GM18499 (cell line): ENCODE results near the gene BATF2.
"Not testable (repeated sequence)": the region's sequence is repeated elsewhere in the genome, so short reads cannot be mapped to it uniquely, and the experiment has no call there.

ENCODE experiments used
- ATAC-seq: cut with Tn5 transposase; IDR thresholded peaks from one replicate; pipeline ENCODE4 v1.9.1; 2021; ENCODE audit warnings: moderate number of reproducible peaks; ENCODE audit not compliant: insufficient read depth, unreplicated experiment

Gene BATF2

DNA sequence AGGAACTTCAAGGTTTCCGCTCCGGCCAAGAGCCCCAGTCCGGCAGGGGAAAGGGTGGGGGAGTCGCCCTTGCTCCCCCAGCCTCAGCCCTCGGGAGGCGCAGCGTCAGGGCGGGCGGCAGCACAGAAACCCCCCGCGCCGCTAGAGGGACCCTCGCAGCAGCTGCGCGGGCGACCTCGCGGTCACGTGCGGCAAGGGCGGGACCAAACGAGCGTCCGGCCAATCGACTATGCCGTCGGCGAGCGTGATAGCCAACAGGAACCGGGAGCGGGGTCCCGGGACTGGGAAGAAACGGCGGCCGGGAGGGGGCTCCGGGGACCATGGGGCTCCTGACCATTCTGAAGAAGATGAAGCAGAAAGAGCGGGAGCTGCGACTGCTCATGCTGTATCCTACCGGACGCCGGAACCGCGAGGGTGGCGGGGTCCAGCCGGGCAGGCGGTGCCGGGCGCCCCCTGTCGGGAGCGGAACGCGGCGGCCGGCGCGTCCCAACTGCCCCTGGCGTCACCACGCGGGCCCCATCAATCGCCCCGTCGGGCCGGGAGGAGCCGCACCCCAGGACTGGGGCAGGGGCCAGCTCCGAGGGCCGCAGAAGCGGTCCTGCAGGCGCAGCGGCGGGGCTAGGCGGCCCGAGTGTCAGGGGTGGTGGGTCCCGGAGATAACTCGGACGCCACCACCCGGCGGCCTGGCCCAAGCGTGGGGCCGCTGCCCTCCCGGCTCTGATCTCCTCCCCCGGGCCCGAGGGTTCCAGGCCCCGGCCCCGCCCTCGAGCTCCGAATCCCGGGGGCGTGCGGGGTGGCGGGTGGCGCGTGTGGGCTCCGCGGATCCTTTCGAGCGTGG, 17.3 kb upstream of the BATF2 start, which contains the start of gene ARL2:
Gene ARL2 (plus strand): TSS at position 273 of the 838 bp plus-strand sequence. CDS start 48 bp downstream, at position 321.
- peak; percentile 39 for ATAC-seq

DNA sequence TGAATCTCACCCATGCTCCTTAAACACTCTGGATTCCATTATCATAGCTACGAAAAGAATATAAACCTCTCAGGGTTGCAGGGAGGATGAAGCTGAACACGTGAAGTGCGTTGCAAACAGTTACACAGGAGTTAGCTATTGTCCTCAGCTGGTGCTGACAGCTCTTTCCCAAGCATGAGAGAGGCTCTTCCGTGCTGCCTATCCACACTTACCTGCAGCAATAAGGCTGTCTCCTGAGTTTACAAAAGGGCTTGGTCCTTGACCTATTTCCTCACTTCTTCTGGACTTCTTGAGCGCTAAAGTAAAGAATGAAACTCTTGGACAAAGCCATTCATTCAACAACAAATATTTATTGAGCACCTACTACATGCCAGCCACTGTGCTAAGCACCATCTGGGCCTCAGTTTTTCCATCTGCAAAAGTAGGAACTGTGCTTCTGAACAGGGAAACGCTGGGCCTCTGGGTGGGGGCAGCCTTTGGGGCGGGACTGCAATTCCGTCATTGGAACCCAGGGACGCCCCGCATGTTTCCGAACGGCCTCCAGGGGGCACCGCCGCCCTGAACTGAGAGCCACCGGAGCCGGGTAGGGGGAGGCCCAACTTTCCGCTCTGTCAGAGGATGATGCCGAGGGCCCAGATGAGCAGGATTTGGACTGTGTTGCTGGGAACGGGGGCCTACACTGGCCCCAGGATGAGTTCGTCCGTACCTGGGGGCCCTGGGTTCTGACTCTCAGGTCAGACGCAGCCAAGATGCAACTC, 16.5 kb upstream of the BATF2 start:
- peak; percentile 28 for ATAC-seq

DNA sequence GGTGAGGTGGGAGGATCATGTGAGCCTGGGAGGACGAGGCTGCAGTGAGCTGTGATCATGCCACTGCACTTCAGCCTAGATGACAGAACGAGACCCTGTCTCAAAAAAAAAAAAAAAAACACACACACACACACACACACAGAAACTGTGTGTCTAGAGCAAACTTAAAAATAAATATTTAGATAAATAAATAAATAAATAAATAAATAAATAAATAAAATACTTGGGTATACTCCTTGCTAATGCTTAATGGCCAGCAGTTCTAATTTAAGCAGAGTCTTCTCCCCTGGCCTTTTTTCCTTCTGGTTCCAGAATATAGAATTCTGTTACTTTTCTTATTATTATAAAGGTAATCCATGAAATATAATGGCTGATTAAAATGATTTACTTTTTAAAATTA, 12.1 kb upstream of the BATF2 start:
- no peak for ATAC-seq

DNA sequence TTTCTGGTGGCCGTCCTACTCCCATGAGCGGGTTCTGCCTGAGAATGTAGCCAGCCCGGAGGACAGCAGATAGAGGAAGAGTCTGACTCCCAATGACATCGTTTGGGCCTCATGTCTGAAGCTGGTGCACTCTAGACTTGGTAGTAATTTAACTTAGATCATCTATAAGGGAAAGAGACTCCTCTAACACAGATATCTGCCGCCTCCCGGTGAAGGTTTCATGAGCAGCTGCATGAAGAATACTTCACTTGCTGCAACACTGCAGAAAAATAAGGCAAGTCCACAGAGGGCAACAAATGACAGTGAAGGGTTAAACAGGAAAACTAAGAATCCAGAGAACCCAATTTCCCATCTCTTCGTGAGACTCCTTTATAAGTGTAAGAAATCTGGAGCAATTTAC, 11.2 kb upstream of the BATF2 start:
- no peak for ATAC-seq

DNA sequence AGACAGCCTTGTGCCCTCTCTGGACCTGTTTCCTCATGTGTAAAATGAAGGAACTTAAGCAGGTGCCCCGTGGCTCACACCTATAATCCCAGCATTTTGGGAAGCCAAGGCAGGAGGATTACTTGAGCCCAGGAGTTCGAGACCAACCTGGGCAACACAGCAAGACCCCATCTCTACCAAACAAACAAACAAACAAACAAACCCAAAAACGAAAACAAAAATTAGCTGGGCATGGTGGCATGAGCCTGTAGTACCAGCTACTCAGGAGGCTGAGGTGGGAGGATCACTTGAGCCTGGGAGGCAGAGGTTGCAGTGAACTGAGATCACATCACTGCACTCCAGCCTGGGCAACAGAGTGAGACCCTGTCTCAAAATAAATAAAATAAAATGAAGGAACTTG, 7.2 kb upstream of the BATF2 start:
- not testable (repeated sequence) for ATAC-seq

DNA sequence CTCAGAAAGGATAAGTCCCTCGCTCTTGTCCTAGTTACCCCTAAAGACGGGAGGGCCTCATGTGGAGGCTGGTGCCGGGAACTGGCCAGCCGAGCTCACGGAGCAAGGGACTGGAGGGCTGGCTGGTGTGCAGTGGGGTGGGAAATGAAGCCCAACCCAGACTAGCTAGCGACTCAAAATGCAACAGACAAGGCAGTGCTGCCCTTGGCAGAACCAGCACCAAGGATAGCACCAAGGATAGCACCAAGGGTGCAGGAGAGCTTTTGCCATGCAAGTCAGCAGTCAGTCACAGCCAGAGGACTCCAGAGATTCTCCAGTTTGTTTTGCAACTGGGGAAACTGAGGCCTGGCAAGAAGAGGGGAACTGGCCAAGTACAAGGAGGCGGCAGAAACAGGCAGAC, 6.5 kb upstream of the BATF2 start:
- no peak for ATAC-seq

DNA sequence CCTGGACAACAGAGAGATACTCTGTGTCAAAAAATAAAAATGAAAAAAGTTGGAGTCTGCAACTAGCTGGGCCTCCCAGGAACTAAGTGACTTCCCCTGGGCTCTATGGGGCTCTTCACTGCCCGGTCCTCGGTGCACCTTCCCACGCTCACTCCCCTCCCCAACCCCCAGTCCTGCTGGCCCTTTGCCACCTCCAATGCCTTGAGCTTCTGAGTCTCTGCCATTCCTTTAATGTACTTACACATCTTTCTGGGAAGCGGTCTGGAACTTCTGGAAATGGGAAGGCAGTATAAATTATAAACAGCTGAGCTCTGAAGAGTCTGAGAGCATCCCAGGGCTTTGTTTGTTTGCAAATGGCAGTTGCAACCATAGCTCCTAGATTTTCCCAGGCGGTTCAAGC, 5.9 kb upstream of the BATF2 start:
- no peak for ATAC-seq

DNA sequence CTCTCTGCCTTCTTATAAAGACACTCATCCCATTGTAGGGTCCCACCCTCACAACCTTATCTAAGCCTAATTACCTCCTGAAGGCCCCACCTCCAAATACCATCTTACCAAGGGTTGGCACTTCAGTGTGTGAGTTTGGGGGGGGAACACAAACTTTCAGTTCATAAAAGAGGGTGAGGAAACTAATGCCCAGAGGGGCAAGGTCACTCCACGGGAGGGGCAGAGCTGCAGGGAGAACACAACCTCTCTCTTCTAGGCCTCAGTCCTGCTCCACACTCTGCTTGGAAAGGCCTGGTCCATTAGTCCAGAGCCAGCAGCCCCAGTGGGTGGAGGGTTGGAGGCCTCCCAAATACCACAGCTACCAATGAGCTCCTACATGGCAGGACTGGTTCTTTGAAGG, 2.7 kb upstream of the BATF2 start:
- no peak for ATAC-seq

DNA sequence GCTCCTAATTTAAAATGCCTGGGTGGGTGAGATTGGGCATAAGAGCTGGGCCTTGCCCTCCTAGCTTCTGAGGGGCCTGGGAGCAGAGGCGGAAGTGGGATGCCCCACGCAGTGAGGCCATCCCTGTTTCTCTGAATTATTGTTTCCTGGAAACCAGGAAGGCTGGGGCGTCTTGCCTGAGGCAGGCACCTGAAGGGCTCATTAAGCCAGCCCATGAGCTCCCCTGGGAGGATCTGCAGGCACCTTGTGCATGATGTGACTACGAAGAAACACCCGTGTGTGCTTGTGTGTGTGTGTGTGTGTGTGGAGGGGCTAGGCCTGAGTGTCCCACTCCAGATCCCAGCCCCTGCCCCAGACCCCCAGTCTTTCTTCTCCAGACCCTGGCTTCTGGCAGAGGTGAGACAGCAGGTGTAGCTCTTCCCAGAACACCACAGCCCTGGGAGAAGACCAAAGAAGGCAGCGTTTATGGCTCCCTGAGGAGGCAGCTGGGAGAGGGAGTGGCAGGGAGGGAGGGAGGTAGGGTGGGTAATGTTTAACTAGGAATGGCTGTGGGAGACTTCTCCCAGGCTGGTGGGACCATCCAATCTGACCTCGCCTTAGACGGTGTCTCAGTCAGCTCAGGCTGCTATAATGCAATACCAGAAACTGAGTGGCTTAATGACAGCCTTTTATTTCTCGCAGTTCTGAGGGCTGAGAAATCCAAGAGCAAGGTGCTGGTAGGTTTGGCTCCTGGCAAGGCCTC, 2.1 kb upstream of the BATF2 start:
- ATAC-seq: no peak

DNA sequence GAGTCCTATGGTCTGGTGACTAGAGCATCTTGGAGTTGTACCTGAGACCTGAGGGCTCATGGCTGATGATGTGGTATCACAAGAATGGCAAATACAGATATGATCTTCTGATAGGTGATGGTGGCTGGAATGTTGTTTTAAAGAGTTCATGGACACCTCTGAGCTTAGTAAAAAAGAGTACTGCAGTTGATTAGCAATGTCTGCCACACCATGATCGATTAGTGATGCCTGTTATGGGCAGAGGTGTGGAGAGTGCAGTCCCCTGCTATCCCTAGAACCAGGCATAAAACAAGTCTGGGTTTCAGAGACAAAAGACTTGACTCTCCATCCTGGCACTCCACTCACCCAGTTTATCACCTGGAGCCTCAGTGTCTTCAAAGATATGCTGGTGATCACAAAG, 1.4 kb upstream of the BATF2 start:
- ATAC-seq: no peak

DNA sequence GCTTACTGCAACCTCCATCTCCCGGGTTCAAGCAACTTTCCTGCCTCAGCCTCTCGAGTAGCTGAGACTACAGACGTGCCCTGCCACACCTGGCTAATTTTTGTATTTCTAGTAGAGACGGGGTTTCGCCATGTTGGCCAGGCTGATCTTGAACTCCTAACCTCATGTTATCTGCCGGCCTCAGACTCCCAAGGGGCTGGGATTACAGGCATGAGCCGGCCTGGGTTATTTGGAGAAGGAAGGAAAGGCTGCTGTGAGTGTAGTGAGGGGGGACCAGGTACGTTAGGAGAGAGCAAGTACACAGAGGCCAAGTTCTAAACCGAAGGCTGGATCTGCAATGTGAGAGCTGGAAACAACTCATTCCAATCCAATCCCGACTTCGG, 453 bp downstream of the BATF2 start:
- no peak for ATAC-seq

DNA sequence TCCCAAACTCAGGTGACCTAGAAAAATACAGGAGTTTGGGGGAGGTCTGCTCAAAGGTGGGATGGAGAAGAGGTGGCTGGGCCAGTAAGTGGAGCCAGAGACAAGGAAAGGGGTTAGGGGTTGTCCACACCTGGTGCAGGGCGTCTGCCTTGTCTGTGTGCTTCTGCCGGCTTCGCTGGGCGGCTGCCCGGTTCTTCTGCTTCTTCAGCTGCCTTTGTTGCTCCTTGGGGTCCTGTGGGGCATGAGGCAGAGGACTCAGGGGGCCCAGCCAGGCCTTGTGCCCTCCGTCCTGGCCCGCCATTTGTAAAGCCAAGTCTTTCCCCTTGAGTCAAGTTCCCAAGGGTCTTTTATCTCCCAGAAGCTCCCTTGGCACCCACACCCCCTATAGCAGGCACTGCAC, 2.5 kb downstream of the BATF2 start:
- no peak for ATAC-seq

DNA sequence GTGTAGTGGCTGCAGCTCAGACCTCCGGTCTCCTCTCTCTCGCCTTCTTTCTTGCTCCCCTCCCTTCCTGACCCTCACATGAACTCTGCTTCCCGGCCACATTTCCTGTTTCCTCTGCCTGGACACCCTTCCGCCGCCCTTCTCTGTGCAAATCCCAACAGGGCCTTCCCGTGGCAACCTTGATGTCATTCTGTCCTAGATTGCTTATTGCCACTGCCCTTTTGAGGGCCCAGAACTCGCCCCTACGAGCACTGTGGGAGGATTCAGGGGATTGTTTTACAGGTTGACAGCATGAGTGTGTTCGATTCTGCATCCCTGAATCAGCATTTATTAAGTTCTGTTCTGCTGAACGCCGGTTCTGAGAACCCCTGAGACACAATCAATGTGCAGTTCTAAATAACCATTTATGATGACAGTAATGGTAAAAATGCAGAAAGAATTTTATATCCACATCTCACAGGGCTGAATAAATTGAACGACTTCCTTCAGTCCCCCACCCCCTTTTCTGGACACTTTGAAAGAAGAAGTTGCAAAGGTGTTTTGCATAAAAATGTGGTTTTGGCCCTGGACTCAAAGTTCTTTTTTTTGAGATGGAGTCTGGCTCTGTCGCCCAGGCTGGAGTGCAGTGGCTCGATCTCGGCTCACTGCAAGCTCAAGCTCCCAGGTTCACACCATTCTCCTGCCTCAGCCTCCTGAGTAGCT, 6.4 kb downstream of the BATF2 start:
- no peak for ATAC-seq

DNA sequence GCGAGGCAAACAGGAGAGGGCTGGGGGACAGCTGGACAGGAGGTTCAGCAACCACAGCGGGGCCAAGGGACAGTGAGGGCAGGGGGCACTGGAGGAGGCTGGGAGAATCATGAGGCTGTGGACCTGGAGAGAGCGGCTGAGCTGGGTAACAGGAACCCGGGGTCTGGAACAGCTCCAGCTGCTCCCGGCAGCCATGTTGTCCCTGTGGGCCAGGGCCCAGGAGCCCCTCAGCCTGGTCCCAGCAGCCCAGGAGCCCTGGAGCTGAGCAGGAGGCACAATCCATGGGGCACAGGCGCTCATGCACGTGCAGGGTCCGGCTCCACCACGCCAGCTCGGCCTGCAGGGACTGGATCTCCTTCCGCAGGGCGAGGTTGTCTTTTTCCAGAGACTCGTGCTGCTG, 7.4 kb downstream of the BATF2 start:
- ATAC-seq: no peak

DNA sequence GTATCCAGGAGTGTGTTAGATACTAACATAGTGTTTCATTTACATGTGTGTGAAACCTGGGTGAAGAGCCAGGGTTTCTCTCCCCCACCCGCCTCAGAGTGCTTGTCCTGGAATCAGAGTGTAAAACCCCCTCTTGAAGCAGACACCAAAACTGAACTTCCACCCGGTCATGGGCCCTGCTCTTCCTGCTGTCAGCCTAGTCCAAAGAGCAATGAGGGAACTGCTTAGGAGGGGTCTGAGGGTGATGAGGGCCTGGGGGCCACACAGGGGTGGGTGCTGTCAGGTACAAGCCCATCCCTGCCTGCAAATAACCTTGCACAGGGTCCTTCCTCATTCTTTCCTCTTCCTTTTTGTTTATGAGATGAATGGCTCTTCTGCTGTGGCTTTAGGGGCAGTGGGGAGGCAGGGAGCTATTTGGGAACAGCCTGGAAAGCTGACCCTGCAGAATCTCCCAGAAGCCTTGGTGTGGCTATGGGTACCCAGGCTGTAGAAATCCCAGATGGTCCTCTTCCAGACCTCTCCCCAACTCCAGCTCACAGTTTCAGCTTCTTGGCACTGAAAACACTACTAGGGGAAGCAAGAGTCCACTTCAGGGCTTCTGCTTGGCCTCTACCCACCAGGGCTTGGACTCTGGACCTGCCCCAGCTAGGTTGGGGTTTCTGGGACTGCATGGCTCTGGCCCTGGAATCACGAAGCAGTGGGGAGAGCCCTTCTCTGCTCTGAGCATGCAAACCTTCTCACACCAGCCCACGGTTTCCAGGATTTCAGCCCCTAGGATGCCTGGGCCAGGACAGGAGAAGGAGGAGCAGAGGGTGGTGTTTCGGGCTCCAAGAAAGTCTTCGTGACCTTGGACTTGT, 8.5 kb downstream of the BATF2 start:
- no peak for ATAC-seq

DNA sequence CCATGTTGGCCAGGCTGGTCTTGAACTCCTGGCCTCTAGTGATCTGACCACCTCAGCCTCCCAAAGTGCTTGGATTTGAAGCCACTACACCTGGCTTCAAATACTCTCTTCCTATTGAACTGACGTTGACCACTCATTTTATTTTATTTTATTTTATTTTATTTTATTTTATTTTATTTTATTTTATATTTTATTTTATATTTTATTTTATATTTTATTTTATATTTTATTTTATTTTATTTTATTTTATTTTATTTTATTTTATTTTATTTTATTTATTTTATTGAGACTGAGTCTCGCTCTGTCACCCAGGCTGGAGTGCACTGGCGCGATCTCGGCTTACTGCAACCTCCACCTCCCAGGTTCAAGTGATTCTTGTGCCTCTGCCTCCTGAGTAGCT, 13.4 kb downstream of the BATF2 start:
- ATAC-seq: not testable (repeated sequence)

DNA sequence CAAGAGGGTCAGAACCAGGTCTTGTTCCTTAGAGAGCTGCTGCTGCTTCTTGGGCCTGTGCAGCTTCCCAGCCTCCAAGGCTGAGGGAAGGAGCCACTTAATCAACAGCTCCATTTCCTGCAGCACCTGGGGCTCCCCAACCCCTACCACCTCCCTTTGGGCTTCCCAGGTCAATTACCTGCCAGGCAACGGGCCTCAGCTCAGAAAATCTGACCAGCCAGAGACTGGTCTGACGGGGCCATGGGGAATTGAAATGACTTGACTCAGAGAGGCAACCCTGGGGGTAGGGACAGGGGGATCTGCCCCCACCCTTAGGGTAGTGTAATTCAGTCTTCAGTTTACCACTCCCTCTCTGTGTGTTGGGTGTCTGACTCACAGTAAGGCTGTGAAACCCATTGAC, 20.1 kb downstream of the BATF2 start:
- ATAC-seq: no peak

DNA sequence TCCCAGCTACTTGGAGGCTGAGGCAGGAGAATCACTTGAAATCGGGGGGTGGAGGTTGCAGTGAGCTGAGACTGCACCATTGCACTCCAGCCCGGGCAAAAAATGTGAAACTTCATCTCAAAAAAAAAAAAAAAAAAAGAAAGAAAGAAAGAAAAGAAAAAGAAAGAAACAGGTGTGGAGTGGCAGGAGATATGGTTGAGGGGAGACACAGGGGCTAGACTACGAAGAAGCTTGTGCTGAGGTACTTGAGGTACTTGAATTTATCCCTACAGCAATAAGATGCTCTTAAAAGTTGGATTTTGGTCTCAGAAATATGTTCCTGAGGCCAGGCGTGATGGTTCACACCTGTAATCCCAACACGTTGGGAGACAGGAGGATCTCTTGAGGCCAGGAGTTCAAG, 22.6 kb downstream of the BATF2 start:
- ATAC-seq: no peak

DNA sequence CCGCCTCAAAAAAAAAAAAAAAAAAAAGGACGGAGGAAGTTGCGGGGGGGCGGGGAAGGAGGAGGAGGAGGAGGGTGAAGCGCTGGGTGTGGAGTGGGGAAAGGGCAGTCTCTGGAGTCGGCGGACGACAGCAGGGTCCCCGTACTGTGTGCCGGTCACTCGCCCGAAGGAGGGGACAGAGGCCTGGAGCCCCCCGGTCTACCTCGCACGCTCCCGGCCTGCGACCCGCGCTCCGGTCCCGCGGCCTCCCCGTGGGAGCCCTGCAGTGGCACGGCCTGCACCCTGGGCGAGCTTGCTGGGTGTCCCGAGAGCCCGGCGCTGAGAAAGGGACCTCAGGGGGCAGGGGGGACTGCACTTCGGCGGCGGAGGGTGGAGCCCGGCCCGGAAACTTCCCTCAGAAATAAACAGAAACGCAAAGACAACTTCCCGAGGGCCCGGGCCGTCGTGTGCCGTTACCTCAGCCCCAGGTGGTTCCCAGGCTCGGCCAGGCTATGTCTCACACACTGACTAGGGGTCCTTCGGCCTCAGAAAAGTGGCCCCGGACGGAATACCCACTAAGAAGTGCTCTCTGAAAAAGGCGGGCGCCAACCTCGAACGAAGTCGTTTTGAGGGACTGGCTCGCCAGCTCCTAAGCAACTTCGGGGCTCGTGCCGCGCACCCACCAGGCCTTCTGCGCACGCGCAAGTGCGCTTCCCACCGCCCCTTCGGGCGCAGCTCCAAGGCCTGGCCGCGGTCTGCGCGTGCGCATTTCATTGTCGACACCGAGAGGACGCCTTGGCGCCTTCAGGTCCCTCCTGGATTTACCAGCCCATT, 25.1 kb downstream of the BATF2 start, which contains the start of gene MAJIN:
Gene MAJIN (minus strand): TSS at position 688 of the 813 bp plus-strand sequence. CDS start 12,703 bp downstream, outside the sequence.
- no peak for ATAC-seq
